ENCODE data around the gene TAF4B.
"Not testable (repeated sequence)": the region's sequence is repeated elsewhere in the genome, so short reads cannot be mapped to it uniquely, and the experiment has no call there.

Gene TAF4B

DNA sequence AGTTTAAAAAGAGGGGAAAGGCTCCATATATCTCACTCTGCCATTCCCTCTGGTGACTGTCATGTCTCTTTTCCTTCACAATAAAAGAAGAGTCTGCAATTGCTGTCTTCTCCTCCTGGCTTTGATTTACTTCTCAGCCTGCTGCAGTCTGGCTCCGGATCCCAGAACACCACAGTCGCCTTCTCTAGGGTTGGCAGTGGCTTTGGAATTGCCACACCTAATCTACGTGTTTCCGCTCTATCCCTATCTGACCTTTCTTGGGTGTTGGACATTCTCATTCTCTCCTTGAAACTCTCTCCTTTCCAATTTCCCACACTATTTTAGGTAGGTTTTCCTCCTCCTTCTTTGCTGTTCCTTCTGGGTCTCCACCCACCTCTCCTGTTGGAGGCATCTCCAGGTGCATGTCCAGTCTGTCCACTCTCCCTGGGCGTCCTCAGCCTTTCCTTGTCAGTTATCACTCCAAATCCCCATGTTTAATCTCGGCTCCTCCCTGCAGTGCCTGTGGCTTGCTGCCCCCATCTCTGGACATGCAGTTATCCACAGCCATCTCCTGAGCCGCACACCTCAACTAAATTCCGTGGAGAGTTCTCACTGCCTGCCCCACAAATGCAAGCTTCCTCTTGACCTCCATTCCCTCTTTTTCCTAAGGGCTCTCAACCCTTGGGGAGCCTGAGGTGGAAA, 209.3 kb downstream of the TAF4B start:
- H2AFZ ChIP-seq (ENCODE audit: low read depth, low read length): no peak overlapping the region
- TF ChIP-seq, protein P1, sequence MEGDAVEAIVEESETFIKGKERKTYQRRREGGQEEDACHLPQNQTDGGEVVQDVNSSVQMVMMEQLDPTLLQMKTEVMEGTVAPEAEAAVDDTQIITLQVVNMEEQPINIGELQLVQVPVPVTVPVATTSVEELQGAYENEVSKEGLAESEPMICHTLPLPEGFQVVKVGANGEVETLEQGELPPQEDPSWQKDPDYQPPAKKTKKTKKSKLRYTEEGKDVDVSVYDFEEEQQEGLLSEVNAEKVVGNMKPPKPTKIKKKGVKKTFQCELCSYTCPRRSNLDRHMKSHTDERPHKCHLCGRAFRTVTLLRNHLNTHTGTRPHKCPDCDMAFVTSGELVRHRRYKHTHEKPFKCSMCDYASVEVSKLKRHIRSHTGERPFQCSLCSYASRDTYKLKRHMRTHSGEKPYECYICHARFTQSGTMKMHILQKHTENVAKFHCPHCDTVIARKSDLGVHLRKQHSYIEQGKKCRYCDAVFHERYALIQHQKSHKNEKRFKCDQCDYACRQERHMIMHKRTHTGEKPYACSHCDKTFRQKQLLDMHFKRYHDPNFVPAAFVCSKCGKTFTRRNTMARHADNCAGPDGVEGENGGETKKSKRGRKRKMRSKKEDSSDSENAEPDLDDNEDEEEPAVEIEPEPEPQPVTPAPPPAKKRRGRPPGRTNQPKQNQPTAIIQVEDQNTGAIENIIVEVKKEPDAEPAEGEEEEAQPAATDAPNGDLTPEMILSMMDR (IDR thresholded peaks at IDR 0.05; ENCODE audit: low read depth, low read length): no peak
- TF ChIP-seq EZH2phosphoT487 (IDR thresholded peaks at IDR 0.05; ENCODE audit: low read depth): no peak
- no peaks in the 10 kb centered on the region for H3K36me3 ChIP-seq (replicated peaks; ENCODE audit: low read depth, low read length)
- no peaks in the 10 kb centered on the region for H3K9me3 ChIP-seq (ENCODE audit: insufficient read depth, low read length)
- H3K9ac ChIP-seq (ENCODE audit: low read length): no peak overlapping the region
- no peaks in the 10 kb centered on the region for H4K20me1 ChIP-seq (ENCODE audit: insufficient read depth, low read length)
- peaks cover 17% of the 10 kb centered on the region for H3K4me1 ChIP-seq (ENCODE audit: low read length)
- H3K79me2 ChIP-seq (ENCODE audit: low read length): no peaks in the 10 kb centered on the region
- H3K4me3 ChIP-seq (ENCODE audit: low read length): no peak overlapping the region
- H3K27ac ChIP-seq (ENCODE audit: low read length): no peak overlapping the region
- H3K27me3 ChIP-seq (ENCODE audit: low read depth, low read length): peaks cover 15% of the 10 kb centered on the region; the same call in 1 of the 2 replicates
- no peak overlapping the region for H3K4me2 ChIP-seq (ENCODE audit: low read length)

DNA sequence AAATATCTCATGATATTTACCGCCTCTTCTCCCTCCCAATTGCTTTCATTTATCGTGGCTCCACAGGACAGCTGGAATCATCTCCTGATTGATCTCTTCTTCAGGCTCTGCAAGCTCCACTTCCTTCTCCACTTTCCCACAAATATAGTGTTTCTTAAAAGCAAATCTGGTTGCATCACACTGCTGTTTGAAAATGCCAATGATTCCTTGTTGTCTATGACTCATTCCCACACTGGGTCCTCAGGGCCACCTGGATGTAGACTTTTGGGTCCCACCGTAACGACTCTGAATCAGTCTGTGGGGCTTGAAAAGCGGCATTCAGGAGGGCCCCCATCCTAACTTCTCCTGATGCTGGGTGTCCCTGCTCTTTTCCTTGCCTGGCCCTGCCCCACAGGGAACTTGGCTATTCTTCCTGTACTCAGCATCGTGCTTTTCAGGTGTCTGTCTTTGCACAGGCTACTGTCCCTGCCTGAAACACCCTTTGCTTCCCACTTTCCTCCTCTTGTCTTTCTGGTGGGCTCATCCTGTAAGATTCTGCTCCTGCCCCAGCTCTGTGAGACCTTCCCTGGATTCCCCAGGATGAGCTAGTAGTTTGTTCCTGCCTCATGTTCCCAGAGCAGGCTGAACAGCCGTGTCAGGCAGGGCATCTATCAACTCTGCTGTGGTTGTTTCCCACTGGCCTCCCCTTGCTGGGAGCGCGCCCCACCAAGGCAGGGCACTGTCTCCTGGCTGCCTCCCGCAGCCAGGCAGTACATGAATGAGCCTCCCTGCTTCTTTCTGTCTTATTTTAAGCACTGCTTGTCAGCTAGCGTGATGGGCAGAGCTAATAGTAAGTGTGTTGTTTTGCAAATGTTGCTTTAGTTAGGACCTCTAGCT, 210.2 kb downstream of the TAF4B start:
- Histone ChIP-seq H3K4me1 (ENCODE audit: low read length) (peaks cover 17% of the 10 kb centered on the region), H4K20me1 (ENCODE audit: insufficient read depth, low read length) (no peaks in the 10 kb centered on the region), H3K9me3 (ENCODE audit: insufficient read depth, low read length) (no peaks in the 10 kb centered on the region), H3K27ac (ENCODE audit: low read length) (no peak overlapping the region), H3K9ac (ENCODE audit: low read length) (no peak overlapping the region), H3K4me3 (ENCODE audit: low read length) (no peak overlapping the region), H3K4me2 (ENCODE audit: low read length) (no peak overlapping the region), H3K79me2 (ENCODE audit: low read length) (no peaks in the 10 kb centered on the region), H3K27me3 (ENCODE audit: low read depth, low read length) (peaks cover 17% of the 10 kb centered on the region; the same call in 1 of the 2 replicates), H2AFZ (ENCODE audit: low read depth, low read length) (no peak overlapping the region), H3K36me3 (replicated peaks; ENCODE audit: low read depth, low read length) (no peaks in the 10 kb centered on the region)
- TF ChIP-seq, protein P1 (IDR thresholded peaks at IDR 0.05; ENCODE audit: low read depth, low read length): no peak
- TF ChIP-seq EZH2phosphoT487 (IDR thresholded peaks at IDR 0.05; ENCODE audit: low read depth): no peak

DNA sequence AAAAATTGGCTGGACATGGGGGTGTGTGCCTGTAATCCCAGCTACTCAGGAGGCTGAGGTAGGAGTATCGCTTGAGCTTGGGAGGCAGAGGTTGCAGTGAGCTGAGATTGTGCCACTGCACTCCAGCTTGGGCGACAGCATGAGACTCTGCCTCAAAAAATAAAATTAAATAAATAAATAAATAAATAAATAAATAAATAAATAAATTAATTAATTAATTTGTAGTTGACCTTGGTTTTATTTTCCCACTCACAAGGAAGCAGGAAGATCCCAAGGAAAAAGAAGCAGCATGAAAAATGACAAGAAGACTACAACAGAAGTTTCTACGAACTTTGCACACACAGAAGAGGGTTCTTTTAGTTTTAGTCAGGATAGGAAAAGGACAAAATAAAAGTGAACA, 211.4 kb downstream of the TAF4B start:
- H3K9ac ChIP-seq (ENCODE audit: low read length); H3K36me3 ChIP-seq (replicated peaks; ENCODE audit: low read depth, low read length); H3K4me3 ChIP-seq (ENCODE audit: low read length); H4K20me1 ChIP-seq (ENCODE audit: insufficient read depth, low read length); H3K27ac ChIP-seq (ENCODE audit: low read length); H3K4me2 ChIP-seq (ENCODE audit: low read length); H3K79me2 ChIP-seq (ENCODE audit: low read length); H2AFZ ChIP-seq (ENCODE audit: low read depth, low read length); H3K9me3 ChIP-seq (ENCODE audit: insufficient read depth, low read length): not testable (repeated sequence)
- peaks cover 17% of the 10 kb centered on the region for H3K4me1 ChIP-seq (ENCODE audit: low read length)
- H3K27me3 ChIP-seq (ENCODE audit: low read depth, low read length): peaks cover 19% of the 10 kb centered on the region; the same call in 1 of the 2 replicates

DNA sequence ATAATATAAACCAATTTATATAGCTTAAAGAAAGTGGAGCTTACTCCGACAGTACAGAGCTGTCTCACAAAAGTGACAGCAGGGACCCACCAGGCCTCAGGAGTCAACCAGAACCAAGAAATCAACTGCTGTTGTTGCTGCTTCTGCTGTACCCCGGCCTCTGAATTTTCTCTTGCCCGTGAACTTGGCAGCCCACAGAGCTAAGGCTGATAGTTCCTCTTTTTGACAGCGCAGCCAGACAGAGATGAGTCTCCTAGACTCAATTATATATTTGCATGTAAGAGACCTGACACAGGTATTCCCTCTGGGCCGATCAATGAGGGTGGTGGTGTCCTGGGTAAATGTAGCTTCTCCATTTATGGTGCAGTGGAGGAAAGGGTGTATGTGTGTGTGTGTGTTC, 212.7 kb downstream of the TAF4B start:
- Histone ChIP-seq H2AFZ (ENCODE audit: low read depth, low read length) (0 out of 2 replicates have a peak overlapping the region, but pooled peaks have one; percentile 62), H3K36me3 (replicated peaks; ENCODE audit: low read depth, low read length) (no peaks in the 10 kb centered on the region), H3K9me3 (ENCODE audit: insufficient read depth, low read length) (peaks cover 4% of the 10 kb centered on the region; the same call in 1 of the 2 replicates), H3K79me2 (ENCODE audit: low read length) (no peaks in the 10 kb centered on the region), H3K27ac (ENCODE audit: low read length) (peak overlapping the region; percentile 29; the same call in 1 of the 2 replicates), H3K4me3 (ENCODE audit: low read length) (peak overlapping the region; percentile 51), H3K4me2 (ENCODE audit: low read length) (peak overlapping the region; percentile 72), H3K4me1 (ENCODE audit: low read length) (peaks cover 17% of the 10 kb centered on the region), H4K20me1 (ENCODE audit: insufficient read depth, low read length) (no peaks in the 10 kb centered on the region), H3K9ac (ENCODE audit: low read length) (0 out of 2 replicates have a peak overlapping the region, but pooled peaks have one; percentile 22), H3K27me3 (ENCODE audit: low read depth, low read length) (peaks cover 19% of the 10 kb centered on the region; the same call in 1 of the 2 replicates)
- TF ChIP-seq, protein P1 (IDR thresholded peaks at IDR 0.05; ENCODE audit: low read depth, low read length): no peak
- no peak for TF ChIP-seq EZH2phosphoT487 (IDR thresholded peaks at IDR 0.05; ENCODE audit: low read depth)
